Astrocyte of the cerebellum (primary cell): ENCODE data around the gene CFAP65.

Source experiments
- DNase-seq: peaks from one replicate; pipeline ENCODE4 v3.0.0-alpha.2; 2011; ENCODE audit warnings: low read depth
- H3K4me3 ChIP-seq: 2 replicates; pipeline ENCODE4 v1.5.1; 2011; ENCODE audit warnings: mild to moderate bottlenecking, low read depth, low read length, moderate library complexity
- CTCF ChIP-seq: IDR thresholded peaks from 2 replicates; pipeline ENCODE4 v1.5.1; 2012; ENCODE audit warnings: low read length, low read depth, moderate library complexity, mild to moderate bottlenecking; ENCODE audit errors: missing control alignments
- in situ Hi-C: cut with HindIII; loops from 2 replicates; pipeline ENCODE4 v1.10.0; 2017; ENCODE audit warnings: low sequenced_read_pairs

The CFAP65 gene

DNA sequence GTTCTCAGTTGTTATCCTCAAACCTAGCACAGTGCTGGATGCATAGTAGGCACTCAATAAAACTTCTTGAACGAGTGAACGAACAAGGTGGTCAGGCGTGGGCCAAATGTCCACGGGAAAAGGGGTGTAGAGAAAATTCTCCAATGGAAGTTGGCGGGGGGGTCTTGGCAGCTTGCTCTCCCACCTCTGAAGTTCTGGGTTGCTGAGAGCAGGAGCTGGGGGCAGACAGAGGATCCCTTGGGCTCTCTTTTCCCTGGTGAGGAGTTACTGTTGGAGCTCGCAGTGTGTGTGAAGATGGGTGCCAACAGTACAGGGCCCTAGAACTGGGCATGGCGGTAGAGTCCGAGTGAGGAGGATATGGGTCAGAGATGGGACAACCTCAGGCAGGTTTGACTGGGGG is 45.8 kb downstream of the CFAP65 start:
- TF ChIP-seq CTCF, result no peak
- no peak for DNase-seq
- in situ Hi-C loops, result no loop called here

DNA sequence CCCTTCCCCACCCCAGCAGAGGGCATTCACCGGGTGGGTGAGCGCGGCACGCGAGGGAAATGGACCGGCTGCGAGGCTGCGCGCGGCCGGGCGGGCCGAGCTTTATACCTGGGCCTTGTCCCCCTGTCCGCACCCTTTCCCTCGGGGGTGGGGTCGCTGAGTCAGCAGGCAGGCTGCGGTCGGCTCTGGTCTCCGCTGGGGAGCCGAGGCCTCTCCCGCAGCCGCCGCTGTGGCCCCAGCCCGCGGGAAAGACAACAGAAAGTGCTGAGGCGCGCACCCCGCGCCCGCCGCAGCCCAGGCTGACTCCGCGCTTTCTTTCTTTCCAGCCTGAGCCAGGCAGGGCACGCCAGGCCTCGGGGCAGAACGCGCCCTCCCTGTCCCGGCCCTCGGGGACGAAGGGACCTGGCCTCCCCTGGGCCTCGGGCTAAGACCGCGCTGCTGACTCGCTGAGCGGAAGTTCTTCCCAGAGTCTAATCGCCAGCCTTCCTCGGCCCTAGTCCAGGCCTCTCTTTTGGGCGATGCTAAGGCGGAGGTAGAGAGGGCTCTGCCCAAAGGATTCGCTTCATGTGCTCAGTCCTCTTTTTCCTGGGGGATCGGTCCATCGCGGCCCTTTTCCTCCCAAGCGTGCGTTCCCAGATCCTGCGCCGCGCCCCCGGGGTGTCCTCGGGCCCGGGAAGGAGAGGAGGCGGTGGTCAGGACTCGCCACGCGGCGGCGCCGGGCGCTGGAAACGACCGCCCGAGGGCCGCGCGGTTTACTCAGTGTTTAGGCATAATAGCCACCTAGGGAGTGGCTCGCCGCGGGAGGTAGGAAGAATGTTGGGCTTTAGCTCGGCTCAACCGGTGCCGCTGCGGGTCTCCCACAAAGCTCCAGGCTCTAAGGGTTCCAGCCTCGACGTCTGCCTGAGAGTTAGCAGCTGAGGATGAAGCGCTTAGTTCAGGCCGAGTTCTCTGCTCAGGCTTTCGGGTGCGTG is 47.7 kb downstream of the CFAP65 start, which contains the start of gene CRYBA2:
TSS of gene CRYBA2 (minus strand) at position 78 of the 971 bp plus-strand sequence. CDS start 246 bp downstream, outside the sequence.
- TF ChIP-seq CTCF, result no peak
- no peak for DNase-seq
- H3K4me3 ChIP-seq, result peak within 1 kb of the TSS; percentile 26
- in situ Hi-C loops, result no loop called here

More for the DNA sequence above, 45.8 kb downstream of the CFAP65 start:
- no peak overlapping the region for H3K4me3 ChIP-seq

DNA sequence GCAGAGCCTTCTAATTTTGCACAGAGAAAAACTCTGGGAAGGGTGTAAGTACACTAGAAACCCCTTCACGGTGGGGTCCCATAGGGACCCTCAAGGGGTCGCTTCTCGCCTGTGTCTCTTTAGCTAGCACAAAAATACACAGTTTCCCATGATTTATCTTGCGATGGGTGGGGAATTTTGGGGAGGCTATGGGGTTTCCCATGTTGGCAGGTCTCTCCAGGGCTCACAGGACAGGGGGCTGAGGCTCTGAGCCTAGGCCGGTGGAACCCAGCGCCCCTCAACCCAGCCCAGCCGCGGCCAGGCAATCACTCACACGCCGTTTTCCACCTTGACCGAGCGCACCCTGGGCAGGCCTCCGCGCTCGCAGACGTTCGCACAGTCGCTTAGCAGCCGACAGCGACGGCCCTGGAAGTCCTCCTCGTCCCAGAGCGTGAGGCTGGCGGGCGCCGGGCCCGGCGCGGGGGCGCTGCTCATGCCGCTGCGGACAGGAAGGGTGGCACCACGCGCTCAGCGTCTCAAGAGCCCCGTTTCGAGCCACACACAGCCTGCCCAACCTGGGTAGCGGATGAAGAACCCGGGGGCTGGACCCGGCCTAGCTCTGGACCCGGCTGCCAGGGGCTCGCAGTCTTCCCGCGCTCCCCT is 48.5 kb downstream of the CFAP65 start:
- in situ Hi-C loops, result no loop called here
- H3K4me3 ChIP-seq, result no peak overlapping the region
- no peak for DNase-seq
- no peak for TF ChIP-seq CTCF

GRCh38 chr2:218992196-218992595 is 49.1 kb downstream of the CFAP65 start:
- no peak overlapping the region for H3K4me3 ChIP-seq
- in situ Hi-C loops, result no loop called here
- TF ChIP-seq CTCF, result no peak
- no peak for DNase-seq

DNA sequence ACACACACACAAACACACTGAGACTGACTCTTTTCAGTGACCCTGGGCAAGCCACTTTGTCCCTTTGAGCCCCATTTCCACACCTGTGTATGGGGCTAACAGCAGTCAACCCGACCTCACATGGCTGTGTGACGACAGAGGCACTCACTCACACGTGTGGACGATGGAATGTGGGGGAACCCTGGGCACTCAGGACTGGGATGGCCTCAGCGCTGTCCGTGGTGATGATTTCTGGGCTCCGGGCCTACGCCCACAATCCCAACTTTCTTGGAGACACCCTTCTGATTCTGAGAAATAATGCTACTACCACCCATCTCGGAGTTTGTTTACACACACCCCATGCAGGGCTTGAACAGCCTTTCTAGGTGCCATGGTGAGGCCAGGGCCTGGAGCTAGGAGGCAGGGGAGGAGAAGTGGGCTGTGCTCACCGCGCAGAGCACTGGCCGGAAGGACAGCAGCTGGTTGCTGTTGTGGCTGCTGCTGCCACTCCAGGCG is 49.6 kb downstream of the CFAP65 start:
- in situ Hi-C loops, result no loop called here
- TF ChIP-seq CTCF, result no peak
- no peak overlapping the region for H3K4me3 ChIP-seq
- DNase-seq, result no peak

DNA sequence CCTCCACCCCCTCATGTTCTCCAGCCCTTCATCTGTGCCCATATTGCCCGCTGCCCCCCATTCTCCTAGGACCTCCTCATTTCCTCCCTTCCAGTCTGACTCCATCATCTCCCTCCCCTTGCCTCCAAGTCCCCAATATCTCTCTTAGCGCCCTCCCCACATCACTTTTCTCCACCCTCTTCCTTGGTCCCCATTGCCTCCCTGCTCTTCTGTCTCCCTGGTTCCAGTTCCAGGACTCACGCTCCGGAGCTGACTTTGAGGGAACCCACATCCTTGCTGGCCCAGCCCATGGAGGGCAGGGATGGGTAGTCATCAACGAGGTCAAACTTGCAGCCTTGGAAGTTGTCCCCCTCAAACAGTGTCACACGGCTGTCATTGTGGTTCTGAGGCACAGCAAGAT is 50.7 kb downstream of the CFAP65 start:
- no peak overlapping the region for H3K4me3 ChIP-seq
- in situ Hi-C loops, result no loop called here
- no peak for DNase-seq
- no peak for TF ChIP-seq CTCF
